ENCODE measurements around the gene PDE6A. TPM values are rescaled to one million over a fixed set of nuclear protein-coding genes. Genes with fewer than 3 reads are reported as not detected.
A peak's percentile ranks its signal among the peaks of the same experiment; 100 is the strongest.

Gene PDE6A
- total RNA-seq, 1 experiment from 2014 or later = 2.6 TPM

DNA sequence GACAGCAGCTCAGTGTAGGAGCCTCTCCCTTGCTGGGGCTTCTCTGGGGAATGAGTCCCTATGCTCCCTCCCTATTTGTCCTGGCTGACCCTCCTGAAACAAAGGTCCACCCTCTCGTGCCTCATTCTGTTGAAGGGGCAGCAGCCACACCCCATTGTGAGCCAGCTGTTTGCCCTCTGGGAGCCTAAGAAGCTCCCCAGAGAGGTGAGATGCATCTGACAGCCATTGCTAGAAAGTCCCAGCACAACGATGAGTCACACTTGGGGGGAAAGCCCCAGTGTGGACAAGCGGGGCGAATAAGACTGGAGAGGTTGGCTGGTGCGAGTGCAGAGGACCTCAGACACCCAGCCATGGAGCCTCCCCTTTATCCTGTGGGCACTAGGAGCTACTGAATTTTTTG lies 113.1 kb downstream of the PDE6A start:
- Mint-ChIP-seq H3K4me1 (ENCODE audit: low read depth, unreplicated experiment) (no peaks in the 10 kb centered on the region), H3K4me3 (ENCODE audit: unreplicated experiment) (no peak overlapping the region), H3K27ac (ENCODE audit: unreplicated experiment) (no peak overlapping the region), H3K27me3 (ENCODE audit: insufficient read depth, unreplicated experiment) (no peaks in the 10 kb centered on the region), H3K36me3 (ENCODE audit: insufficient read depth, unreplicated experiment) (peaks cover 18% of the 10 kb centered on the region), H3K9me3 (ENCODE audit: unreplicated experiment) (no peaks in the 10 kb centered on the region)
- H3K4me1 ChIP-seq = no peaks in the 10 kb centered on the region
- H3K9me3 ChIP-seq = no peaks in the 10 kb centered on the region
- no peaks in the 10 kb centered on the region for H3K27me3 ChIP-seq (replicated peaks; ENCODE audit: control insufficient read depth, insufficient read depth, low read length)
- no peak overlapping the region for H3K4me3 ChIP-seq (ENCODE audit: low read depth, low read length)
- POLR2A ChIA-PET = no interaction called here
- CTCF ChIA-PET = interaction anchor here (1.0 to 1.1 kb wide), 2 partner anchors 130 to 159 kb away, joined by 3 to 4 read pairs; no protein-coding TSS in a partner anchor
- intact Hi-C loops (cut with micrococcal nuclease; ENCODE audit: unreplicated experiment) = loop anchor here (10.0 kb wide), 2 partner anchors 293 to 383 kb away; no protein-coding TSS in a partner anchor
- TF ChIP-seq, protein P1, sequence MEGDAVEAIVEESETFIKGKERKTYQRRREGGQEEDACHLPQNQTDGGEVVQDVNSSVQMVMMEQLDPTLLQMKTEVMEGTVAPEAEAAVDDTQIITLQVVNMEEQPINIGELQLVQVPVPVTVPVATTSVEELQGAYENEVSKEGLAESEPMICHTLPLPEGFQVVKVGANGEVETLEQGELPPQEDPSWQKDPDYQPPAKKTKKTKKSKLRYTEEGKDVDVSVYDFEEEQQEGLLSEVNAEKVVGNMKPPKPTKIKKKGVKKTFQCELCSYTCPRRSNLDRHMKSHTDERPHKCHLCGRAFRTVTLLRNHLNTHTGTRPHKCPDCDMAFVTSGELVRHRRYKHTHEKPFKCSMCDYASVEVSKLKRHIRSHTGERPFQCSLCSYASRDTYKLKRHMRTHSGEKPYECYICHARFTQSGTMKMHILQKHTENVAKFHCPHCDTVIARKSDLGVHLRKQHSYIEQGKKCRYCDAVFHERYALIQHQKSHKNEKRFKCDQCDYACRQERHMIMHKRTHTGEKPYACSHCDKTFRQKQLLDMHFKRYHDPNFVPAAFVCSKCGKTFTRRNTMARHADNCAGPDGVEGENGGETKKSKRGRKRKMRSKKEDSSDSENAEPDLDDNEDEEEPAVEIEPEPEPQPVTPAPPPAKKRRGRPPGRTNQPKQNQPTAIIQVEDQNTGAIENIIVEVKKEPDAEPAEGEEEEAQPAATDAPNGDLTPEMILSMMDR (IDR thresholded peaks at IDR 0.05; ENCODE audit: insufficient read depth in 1 of 2, low read depth in 1 of 2, low read length in 1 of 2, severe bottlenecking in 1 of 2, unreplicated experiment in 1 of 2) = no peak
- BruUV-seq (replicated peaks) = no TSS peak
- peaks cover 2% of the 10 kb centered on the region; the same call in 1 of the 2 replicates for H3K36me3 ChIP-seq (ENCODE audit: control insufficient read depth, insufficient read depth, low read length)
- DNase-seq = no peak

DNA sequence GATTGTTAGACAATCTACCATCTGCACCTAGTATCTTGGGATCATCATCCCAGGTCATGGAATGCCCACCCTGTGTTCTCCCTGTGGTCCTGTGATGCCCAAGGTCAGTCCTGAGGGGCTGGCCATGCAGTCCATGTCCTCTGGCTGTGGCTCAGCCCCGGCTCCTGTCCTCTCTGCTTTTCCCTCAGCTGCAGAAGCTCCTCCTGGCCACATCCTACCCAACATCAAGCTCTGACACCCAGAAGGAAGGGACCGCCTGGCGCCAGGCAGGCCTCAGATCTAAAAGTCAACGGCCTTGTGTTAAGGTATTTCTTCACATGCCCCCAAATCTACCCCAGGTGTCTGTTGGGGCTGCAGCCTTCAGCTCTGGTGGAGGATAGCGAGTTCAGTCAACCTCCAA lies 114.0 kb downstream of the PDE6A start:
- DNase-seq = no peak
- TF ChIP-seq, protein P1 (IDR thresholded peaks at IDR 0.05; ENCODE audit: insufficient read depth in 1 of 2, low read depth in 1 of 2, low read length in 1 of 2, severe bottlenecking in 1 of 2, unreplicated experiment in 1 of 2) = no peak
- intact Hi-C loops (cut with micrococcal nuclease; ENCODE audit: unreplicated experiment) = loop anchor here (10.0 kb wide), 2 partner anchors 294 to 384 kb away; no protein-coding TSS in a partner anchor
- no peak overlapping the region for H3K27ac Mint-ChIP-seq (ENCODE audit: unreplicated experiment)
- CTCF ChIA-PET = interaction anchor here (0.7 to 1.2 kb wide), 3 partner anchors 131 to 452 kb away, joined by 3 to 5 read pairs (median 3); no protein-coding TSS in a partner anchor
- BruUV-seq (replicated peaks) = no TSS peak
- no peak overlapping the region for H3K4me3 Mint-ChIP-seq (ENCODE audit: unreplicated experiment)
- H3K4me1 Mint-ChIP-seq (ENCODE audit: low read depth, unreplicated experiment) = no peaks in the 10 kb centered on the region
- H3K27me3 Mint-ChIP-seq (ENCODE audit: insufficient read depth, unreplicated experiment) = no peaks in the 10 kb centered on the region
- Histone ChIP-seq H3K27me3 (replicated peaks; ENCODE audit: control insufficient read depth, insufficient read depth, low read length) (no peaks in the 10 kb centered on the region), H3K9me3 (no peaks in the 10 kb centered on the region), H3K4me1 (no peaks in the 10 kb centered on the region), H3K4me3 (ENCODE audit: low read depth, low read length) (no peak overlapping the region), H3K36me3 (ENCODE audit: control insufficient read depth, insufficient read depth, low read length) (peaks cover 2% of the 10 kb centered on the region; the same call in 1 of the 2 replicates)
- H3K36me3 Mint-ChIP-seq (ENCODE audit: insufficient read depth, unreplicated experiment) = peaks cover 18% of the 10 kb centered on the region
- POLR2A ChIA-PET = no interaction called here
- no peaks in the 10 kb centered on the region for H3K9me3 Mint-ChIP-seq (ENCODE audit: unreplicated experiment)

DNA sequence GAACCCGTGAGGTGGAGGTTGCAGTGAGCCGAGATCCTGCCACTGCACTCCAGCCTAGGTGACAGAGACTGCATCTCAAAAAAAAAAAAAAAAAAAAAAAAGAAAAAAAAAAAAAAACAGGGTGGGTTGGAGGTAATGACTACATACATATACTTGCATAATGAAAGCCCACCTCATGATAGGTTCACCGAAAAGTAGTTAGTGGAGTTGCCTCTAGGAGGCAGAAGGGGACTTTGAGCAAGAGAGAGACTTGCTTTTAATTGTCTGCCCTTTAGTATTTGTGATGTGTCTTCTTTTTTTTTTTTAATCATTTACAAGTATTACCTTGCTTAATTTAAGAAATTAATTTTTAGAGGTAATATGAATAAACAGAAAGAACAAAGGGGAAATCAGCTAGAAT lies 114.6 kb downstream of the PDE6A start:
- H3K27me3 Mint-ChIP-seq (ENCODE audit: insufficient read depth, unreplicated experiment) = no peaks in the 10 kb centered on the region

More for the DNA sequence above, 114.6 kb downstream of the PDE6A start:
- Mint-ChIP-seq H3K4me3 (ENCODE audit: unreplicated experiment) (no peak overlapping the region), H3K27ac (ENCODE audit: unreplicated experiment) (no peak overlapping the region), H3K36me3 (ENCODE audit: insufficient read depth, unreplicated experiment) (peaks cover 18% of the 10 kb centered on the region), H3K9me3 (ENCODE audit: unreplicated experiment) (no peaks in the 10 kb centered on the region), H3K4me1 (ENCODE audit: low read depth, unreplicated experiment) (no peaks in the 10 kb centered on the region)
- H3K4me1 ChIP-seq = no peaks in the 10 kb centered on the region
- H3K9me3 ChIP-seq = no peaks in the 10 kb centered on the region
- CTCF ChIA-PET = interaction anchor here (0.6 to 1.2 kb wide), 3 partner anchors 161 to 453 kb away, joined by 3 to 5 read pairs (median 3); no protein-coding TSS in a partner anchor
- no peak overlapping the region for H3K4me3 ChIP-seq (ENCODE audit: low read depth, low read length)
- H3K36me3 ChIP-seq (ENCODE audit: control insufficient read depth, insufficient read depth, low read length) = peaks cover 2% of the 10 kb centered on the region; the same call in 1 of the 2 replicates
- TF ChIP-seq, protein P1 (IDR thresholded peaks at IDR 0.05; ENCODE audit: insufficient read depth in 1 of 2, low read depth in 1 of 2, low read length in 1 of 2, severe bottlenecking in 1 of 2, unreplicated experiment in 1 of 2) = peak in 1 of 2 experiments; percentile 15
- H3K27me3 ChIP-seq (replicated peaks; ENCODE audit: control insufficient read depth, insufficient read depth, low read length) = no peaks in the 10 kb centered on the region
- POLR2A ChIA-PET = no interaction called here
- no TSS peak for BruUV-seq (replicated peaks)
- intact Hi-C loops (cut with micrococcal nuclease; ENCODE audit: unreplicated experiment) = loop anchor here (10.0 kb wide), 2 partner anchors 295 to 385 kb away; no protein-coding TSS in a partner anchor
- no peak for DNase-seq
